Activated CD4-positive, CD25-positive, alpha-beta regulatory T cell treated with anti-CD3 and anti-CD28 coated beads, Interleukin-2, amount 50 U/mL, for 16 hours (primary cell): ENCODE data around the gene PLCB2.

ENCODE experiments used
- DNase-seq: peaks from one replicate; pipeline ENCODE4 v3.0.0-alpha.2; 2020; ENCODE audit warnings: low read depth, low spot score

PLCB2 gene

GRCh38 chr15:40305281-40305680 lies 2.5 kb downstream of the PLCB2 start:
- DNase-seq: no peak

GRCh38 chr15:40303576-40303975 lies 4.2 kb downstream of the PLCB2 start:
- no peak for DNase-seq

DNA sequence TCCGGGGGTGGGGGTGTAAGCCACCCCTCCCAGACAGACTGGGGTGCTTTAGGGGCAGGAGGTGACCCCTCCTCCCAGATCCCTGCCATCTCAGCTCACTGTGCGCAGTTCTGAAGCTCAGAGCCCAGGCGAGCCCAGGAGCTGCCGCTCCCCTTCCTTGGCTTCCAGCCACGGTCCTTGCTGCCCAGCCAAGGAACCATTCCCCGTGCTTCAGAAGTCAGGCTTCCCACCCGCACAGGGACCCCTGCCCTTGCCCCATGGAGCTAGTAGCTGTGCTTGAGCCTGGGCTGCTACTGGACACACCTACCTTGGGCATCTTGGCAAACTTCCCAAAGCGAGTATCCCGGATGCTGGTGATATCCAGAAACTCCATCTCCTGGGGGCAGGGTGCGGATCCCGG lies 4.8 kb downstream of the PLCB2 start:
- DNase-seq: no peak

GRCh38 chr15:40302288-40302886 lies 5.3 kb downstream of the PLCB2 start:
- DNase-seq: no peak

DNA sequence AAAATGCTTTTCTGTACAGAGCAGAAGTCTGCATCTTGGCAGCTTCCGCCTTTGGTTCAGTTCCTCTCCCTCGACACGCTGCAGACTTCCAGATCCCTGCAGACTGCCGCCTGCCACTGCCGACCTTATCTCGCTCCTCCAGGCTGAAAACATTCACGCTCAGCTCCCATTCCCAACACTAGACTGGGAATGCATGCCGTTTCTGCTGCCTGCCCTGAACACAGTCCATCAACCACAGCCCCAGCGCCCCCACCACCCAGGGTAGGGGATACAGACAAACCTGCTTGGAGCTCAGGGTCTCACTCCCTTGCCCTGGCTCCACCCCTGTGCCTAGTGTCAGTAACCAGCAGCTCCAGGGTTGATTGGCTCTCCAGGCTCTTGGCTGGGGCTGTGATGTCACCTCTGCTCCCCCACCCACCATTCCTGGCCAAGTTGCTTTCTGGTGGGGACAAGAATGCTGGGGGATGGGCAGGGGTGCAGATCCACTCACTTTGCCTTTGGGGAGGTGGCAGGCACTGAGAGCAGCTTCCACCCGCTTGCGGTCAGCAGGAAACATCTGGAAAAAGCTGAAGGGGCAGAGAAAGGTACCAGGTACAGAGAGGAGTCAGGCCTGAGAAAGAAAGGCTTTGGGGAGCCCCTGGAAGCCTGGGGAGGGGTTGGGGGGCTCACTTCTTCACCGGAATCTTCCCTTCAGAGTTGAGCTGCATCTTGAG lies 6.1 kb downstream of the PLCB2 start:
- no peak for DNase-seq

DNA sequence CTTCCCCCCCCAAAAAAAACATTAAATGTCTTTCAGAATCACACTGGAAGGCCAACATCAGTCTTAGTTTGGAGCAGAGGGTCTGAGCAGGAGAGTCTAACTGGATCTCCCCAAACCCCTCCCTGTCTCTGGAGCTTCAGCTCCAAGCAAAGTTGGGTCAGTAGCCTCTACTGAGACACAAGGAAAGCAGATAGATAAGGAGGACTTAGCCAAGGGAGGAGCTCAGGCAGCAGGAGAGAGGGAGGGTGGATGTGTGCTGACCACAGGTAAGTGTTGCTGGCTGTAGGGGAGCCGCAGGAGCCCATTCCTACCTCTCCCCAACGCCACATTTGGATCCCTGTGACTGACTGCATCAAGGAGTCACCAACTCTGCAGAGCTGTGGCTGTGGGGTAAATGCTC lies 7.0 kb downstream of the PLCB2 start:
- DNase-seq: no peak

GRCh38 chr15:40300367-40300766 lies 7.4 kb downstream of the PLCB2 start:
- DNase-seq: no peak

GRCh38 chr15:40298216-40298935 lies 9.4 kb downstream of the PLCB2 start:
- no peak for DNase-seq

DNA sequence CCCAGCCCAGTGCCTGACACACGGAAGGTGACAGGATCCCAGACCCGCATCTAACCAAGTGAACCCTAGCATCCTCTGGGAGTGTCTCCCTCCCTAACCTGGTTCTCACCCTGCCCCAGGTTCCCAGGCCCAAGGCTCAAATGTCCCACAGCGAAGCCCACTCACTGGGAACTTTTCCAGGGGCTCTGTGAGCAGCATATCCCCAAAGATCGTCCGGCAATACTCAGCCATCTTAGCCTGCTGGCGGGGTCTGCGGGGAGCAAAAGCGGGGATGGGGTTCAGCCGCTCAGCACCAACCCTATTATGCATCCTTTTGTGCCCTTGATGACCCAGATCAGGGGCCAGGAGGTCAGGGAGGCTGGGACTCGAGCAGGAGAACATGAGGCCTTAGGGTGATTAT lies 10.4 kb downstream of the PLCB2 start:
- DNase-seq: no peak

DNA sequence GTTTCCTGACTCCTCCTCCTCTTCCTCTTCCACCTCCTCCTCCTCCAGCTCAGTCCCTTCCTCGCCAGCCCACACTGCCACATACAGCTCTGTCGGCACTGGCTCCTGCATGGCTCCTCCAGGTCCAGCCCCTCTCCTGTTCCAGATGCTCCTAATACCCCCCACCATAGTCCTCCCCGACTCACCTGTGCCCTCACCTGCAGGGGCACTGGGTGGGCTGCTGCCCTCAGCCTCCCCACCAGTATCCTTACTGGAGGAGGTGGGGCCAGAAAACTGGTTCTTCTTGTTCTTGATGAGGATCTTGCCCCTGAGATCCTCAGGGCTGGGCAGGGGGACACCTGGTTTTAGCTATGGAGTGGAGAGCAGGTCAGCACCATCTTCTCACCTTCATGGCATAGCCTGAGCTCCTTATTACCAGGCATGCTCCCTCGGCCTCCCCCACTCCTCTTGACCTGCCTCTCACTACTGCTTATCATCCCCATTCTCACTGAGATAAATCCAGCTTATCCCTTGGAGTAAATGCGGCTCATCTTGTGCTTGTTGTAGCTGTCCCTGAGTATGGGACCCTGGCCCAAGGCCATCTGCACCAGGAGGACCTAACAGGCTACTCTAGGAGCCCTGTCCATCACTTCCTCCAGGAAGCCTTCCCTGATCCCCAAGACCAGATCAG lies 11.0 kb downstream of the PLCB2 start:
- DNase-seq: no peak

- no peak for DNase-seq
Observed at GRCh38 chr15:40295877-40296560, 11.7 kb downstream of the PLCB2 start.

DNA sequence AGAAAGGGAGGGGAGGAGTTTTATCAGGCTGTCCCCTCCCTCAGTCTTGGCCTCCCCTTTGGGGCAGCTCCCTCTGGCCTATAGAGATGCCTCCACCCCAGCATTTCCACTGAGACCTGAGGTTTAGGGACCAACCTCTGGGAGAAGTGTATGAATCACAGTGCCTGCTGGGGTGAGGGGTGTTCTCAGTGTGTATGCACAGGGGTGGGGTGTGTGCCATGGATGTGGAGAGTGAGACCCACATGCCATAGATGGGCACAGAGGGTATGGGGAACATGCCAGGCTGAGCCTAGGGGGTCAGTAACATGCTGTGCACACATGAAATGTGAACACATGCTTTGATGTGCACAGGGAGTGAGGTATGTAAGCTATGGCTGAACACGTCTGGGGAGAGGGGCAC lies 12.4 kb downstream of the PLCB2 start:
- no peak for DNase-seq

- no peak for DNase-seq
Observed at GRCh38 chr15:40293905-40294895, 13.5 kb downstream of the PLCB2 start.

GRCh38 chr15:40293006-40293405 lies 14.7 kb downstream of the PLCB2 start:
- DNase-seq: no peak

- no peak for DNase-seq
Observed at GRCh38 chr15:40292246-40292645, 15.5 kb downstream of the PLCB2 start.

DNA sequence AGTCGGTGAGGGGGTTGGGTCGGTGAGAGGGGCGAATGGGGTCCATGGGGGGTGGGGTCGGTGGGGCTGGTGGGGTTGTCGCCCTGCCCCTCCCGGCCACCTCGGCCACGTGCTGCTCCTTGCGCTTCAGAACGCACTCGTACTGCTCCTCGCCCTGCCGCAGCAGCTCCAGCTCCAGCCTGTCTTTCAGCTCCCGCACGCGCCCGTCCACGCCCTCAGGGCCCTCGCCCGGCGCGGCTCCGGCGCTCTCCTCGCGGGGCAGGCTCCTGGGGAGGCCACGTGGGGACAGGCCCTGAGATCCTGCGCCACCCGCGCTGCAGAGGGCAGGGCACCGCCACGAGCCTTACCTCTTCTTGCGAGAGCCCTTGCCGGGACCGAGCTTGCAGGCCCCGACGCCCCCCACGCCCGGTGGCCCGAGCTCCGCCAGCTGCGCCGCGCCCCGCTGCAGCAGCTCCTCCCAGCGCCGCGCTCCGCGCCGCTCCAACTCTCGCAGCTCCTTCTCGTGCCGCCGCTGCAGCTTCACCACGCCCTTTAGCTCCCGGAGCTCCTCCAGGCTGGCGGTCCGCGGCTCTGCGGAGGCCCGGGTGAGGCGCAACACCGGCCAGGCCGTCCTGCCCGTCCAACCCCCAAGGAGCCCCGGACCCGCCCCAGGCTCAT lies 16.7 kb downstream of the PLCB2 start:
- DNase-seq: no peak

GRCh38 chr15:40290545-40290917 lies 17.2 kb downstream of the PLCB2 start:
- DNase-seq: no peak

GRCh38 chr15:40289140-40289775 lies 18.5 kb downstream of the PLCB2 start:
- no peak for DNase-seq

GRCh38 chr15:40287968-40288367 lies 19.8 kb downstream of the PLCB2 start:
- DNase-seq: no peak

DNA sequence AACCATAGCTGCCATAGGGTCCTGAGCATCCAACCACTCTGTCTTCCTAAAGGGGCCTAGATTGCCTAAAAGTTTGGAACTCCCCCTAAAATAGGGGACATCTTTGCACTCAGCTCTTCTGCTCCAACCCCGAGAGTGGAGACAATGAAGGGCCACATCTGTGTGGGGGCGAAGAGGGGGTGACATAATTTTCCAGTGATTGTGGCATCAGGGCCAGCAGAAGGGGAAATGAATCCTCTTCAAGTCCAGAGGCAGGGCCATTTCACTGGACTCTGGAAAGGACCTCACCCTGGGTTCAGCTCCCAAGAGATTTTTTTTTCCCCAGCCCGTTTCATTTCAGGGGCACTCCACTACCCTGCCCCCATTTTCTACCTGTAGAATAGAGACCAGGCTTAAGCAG lies 20.2 kb downstream of the PLCB2 start:
- no peak for DNase-seq
